Psoas muscle (tissue), 8 donors: ENCODE data around the gene CCDC191. TPM values are rescaled to one million over a fixed set of nuclear protein-coding genes. Genes with fewer than 3 reads are reported as not detected.

ENCODE experiments used
- ATAC-seq, 4 donors: fragments of 200-7000 bp; cut with Tn5 transposase; one replicate each; pipeline ENCODE4 v1.9.1; 2020; ENCODE audit warnings: moderate library complexity in 3 of 4, mild to moderate bottlenecking in 2 of 4
- DNase-seq, 2 donors: peaks; one replicate each; pipeline ENCODE4 v3.0.0-alpha.2; 2020
- H3K27ac ChIP-seq: fragments of 200-600 bp; one replicate; pipeline ENCODE4 v1.8.0; 2022
- H3K27me3 ChIP-seq, 3 donors: fragments of 200-600 bp in 1 of 3; one replicate each; pipeline versions ENCODE4 v1.6.1 to v1.8.0; 2013 to 2022; ENCODE audit warnings: low read length in 2 of 3, mild to moderate bottlenecking in 2 of 3, moderate library complexity in 1 of 3; ENCODE audit not compliant: insufficient read depth in 3 of 3
- H3K36me3 ChIP-seq, 2 donors: fragments of 200-600 bp in 1 of 2; one replicate each; pipeline versions ENCODE4 v1.6.1 to v1.8.0; 2013 to 2022; ENCODE audit warnings: low read depth in 1 of 2, mild to moderate bottlenecking in 1 of 2, moderate library complexity in 1 of 2; ENCODE audit not compliant: insufficient read depth in 1 of 2
- H3K4me1 ChIP-seq: fragments of 200-600 bp; one replicate; pipeline ENCODE4 v1.8.0; 2022
- H3K4me3 ChIP-seq: fragments of 200-600 bp; one replicate; pipeline ENCODE4 v1.8.0; 2022; ENCODE audit warnings: mild to moderate bottlenecking
- H3K9me3 ChIP-seq: fragments of 200-600 bp; one replicate; pipeline ENCODE4 v1.8.0; 2022
- CTCF ChIP-seq: fragments of 200-600 bp; IDR thresholded peaks from one replicate; pipeline ENCODE4 v1.8.0; 2022; ENCODE audit warnings: antibody characterized with exemption
- WGBS, 3 donors: extraction: QIAGEN DNeasy Blood & Tissue Kit; methylation state at CpG; one replicate each; pipeline versions ENCODE4 v1.1.6 to v1.1.7; 2013; 5-methylcytosine and 5-hydroxymethylcytosine counted together
- intact Hi-C, 2 donors: fragments of 100-400 bp; cut with DNase I; formaldehyde crosslinking; loops; one replicate each; pipeline versions ENCODE4 v1.11.0 to v1.14.2; 2022
- polyA plus RNA-seq, 3 donors: library from polyadenylated mRNA; stranded (reverse); fragments of 200-250 nt; gene quantifications; one replicate each; pipeline ENCODE4 v1.2.3, GENCODE V29; 2013
- total RNA-seq, 4 donors: library from RNA; stranded (reverse); fragmentation: NEBNext Ultra II Directional in 2 of 4; extraction: Animal tissue kit (Norgen Biotek cat#: 25700) in 2 of 4; gene quantifications; one replicate each; pipeline versions ENCODE4 v1.2.1 to v1.2.4, GENCODE V29; 2021 to 2023
- donor health status: healthy with polysubstance abuse.
- donor health status: DM: no; HTN: no; CAD: no; lungs with moderate emphysema.
- donor health status: Bipolar disorder and iron deficiency.
- donor health status: healthy.
- donor health status: DM: yes; HTN: yes; CAD: no.
- donor health status: DM: no; HTN: no; CAD: no.
- donor health status: DM: no; HTN: no; CAD: no.
- donor health status: DM: yes; HTN: yes; CAD: no.

The CCDC191 gene
- total and polyA plus RNA-seq, 7 donors, result 0.34 to 1.2 (median 0.65) TPM

- 62 to 74% (median 68%) methylated on average over 2 of the region's 2 CpGs for WGBS, 3 donors
Measured at GRCh38 chr3:113966172-113966571, 90.2 kb downstream of the CCDC191 start.

GRCh38 chr3:113963879-113964278 lies 92.4 kb downstream of the CCDC191 start:
- Histone ChIP-seq H3K4me3 (no peak overlapping the region), H3K4me1 (no peaks in the 10 kb centered on the region), H3K36me3 (peaks cover 0 to 2% of the 10 kb centered on the region in 2 donors), H3K27me3 (no peaks in the 10 kb centered on the region), H3K9me3 (no peaks in the 10 kb centered on the region), H3K27ac (no peak overlapping the region)
- no peak for DNase-seq
- no peak for ATAC-seq
- TF ChIP-seq CTCF, result no peak
- intact Hi-C loops, result no loop called here
- 92 to 97% (median 94%) methylated on average over 3 of the region's 3 CpGs for WGBS, 3 donors

More at GRCh38 chr3:113966172-113966571, 90.2 kb downstream of the CCDC191 start:
- intact Hi-C loops, result no loop called here
- Histone ChIP-seq H3K4me3 (no peak overlapping the region), H3K36me3 (no peaks in the 10 kb centered on the region), H3K27ac (peak overlapping the region; percentile 16), H3K27me3 (no peaks in the 10 kb centered on the region), H3K9me3 (no peaks in the 10 kb centered on the region), H3K4me1 (no peaks in the 10 kb centered on the region)
- no peak for ATAC-seq
- peak; percentile 7 for TF ChIP-seq CTCF
- no peak for DNase-seq

GRCh38 chr3:113954091-113954685 lies 102.1 kb downstream of the CCDC191 start:
- DNase-seq, result no peak
- Histone ChIP-seq H3K4me3 (no peak overlapping the region), H3K27me3 (no peaks in the 10 kb centered on the region), H3K27ac (no peak overlapping the region), H3K9me3 (no peaks in the 10 kb centered on the region), H3K4me1 (no peaks in the 10 kb centered on the region), H3K36me3 (peaks cover 0 to 8% of the 10 kb centered on the region in 2 donors)
- intact Hi-C loops, result no loop called here
- no peak for TF ChIP-seq CTCF
- WGBS, 3 donors, result 34 to 50% (median 38%) methylated on average over 8 of the region's 8 CpGs
- ATAC-seq, result peak in 1 of 4 donors; percentile 37

- H3K27me3 ChIP-seq, result no peaks in the 10 kb centered on the region
- intact Hi-C loops, result no loop called here
- H3K9me3 ChIP-seq, result no peaks in the 10 kb centered on the region
- no peak overlapping the region for H3K27ac ChIP-seq
- ATAC-seq (peak in 1 of 4 donors; percentile 19), DNase-seq (no peak)
- H3K4me3 ChIP-seq, result no peak overlapping the region
- peaks cover 1% of the 10 kb centered on the region for H3K4me1 ChIP-seq
- TF ChIP-seq CTCF, result no peak
- 47 to 52% (median 47%) methylated on average over 7 of the region's 7 CpGs for WGBS, 3 donors
- H3K36me3 ChIP-seq, result peaks cover 0 to 4% of the 10 kb centered on the region in 2 donors
Measured at GRCh38 chr3:113953677-113954076, 102.6 kb downstream of the CCDC191 start.

GRCh38 chr3:113952921-113953320 lies 103.4 kb downstream of the CCDC191 start:
- ATAC-seq (no peak), DNase-seq (no peak)
- Histone ChIP-seq H3K4me3 (no peak overlapping the region), H3K27ac (no peak overlapping the region), H3K4me1 (peaks cover 5% of the 10 kb centered on the region), H3K9me3 (no peaks in the 10 kb centered on the region), H3K36me3 (no peaks in the 10 kb centered on the region), H3K27me3 (no peaks in the 10 kb centered on the region)
- intact Hi-C loops, result no loop called here
- no peak for TF ChIP-seq CTCF
